ENCODE measurements around the gene ZC3H6.
A peak's percentile ranks its signal among the peaks of the same experiment; 100 is the strongest.

ZC3H6 gene

DNA sequence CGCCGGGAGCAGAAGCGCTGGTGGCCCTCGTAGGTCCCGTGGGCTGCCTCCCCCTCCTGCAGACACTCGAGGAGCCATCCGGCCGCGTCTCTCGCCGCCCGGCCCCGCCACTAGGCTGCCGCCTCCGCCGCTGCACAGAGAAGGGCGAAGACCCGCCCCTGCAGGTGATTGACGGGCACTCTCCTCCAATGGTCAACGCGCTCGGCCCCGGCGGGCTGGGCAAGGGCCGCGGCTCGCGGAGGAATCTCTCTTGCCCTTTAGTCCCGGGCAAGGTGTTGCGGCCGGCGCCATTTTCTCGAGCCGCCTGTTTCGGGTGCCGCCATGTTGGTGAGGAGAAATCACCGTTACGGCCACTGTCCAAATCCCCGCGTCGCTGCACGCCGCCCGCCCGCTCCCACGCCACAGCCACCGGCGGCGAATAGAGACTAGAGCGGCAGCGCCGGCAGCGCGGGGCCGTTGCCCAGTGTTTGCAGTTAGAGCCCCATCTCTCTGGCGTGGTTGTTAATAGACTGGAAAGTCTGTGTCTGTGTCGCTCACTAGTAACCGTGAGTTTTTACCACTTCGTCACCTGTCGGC is at the start of gene ZC3H6:
Gene ZC3H6 (plus strand): TSS at position 287 of the 576 bp plus-strand sequence. CDS start 398 bp downstream, outside the sequence.
- DNase-seq = peak; percentile 61 to 99 (median 98)

DNA sequence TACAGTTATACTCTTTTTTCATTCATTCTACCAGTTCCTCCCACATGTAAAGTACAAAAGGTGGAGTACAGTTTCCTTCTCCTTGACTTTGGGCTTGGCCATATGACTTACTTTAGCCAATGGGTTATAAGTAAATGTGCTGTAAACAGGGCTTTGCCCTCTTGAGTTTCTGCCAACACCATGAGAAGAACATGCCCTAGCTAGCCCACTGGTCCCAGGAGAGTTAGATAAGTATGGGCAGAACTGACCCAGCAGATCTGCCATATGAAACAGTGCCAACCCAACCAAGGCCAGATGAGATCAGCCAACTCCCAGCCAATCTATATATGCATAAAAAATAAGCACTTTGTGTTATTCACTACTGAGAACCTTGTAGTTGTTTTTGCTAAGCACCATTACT is 46.0 kb upstream of the ZC3H6 start:
- DNase-seq = no peak

DNA sequence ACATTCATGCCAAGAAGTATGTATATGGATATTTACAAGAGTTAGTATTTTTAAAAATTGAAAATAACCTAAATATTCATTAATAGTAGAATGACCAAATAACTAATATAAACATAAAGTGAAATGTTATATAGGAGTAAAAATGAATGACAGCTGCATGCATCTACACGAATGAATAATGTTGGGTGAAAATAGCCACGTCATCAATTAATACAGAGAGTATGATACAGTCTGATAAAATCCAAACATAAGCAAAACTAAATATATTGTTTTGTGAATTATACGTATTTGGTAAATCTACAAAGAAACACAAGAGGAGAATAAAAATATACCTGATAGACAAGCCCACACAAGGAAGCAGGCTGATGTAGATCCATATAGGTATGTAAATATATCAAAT is 45.0 kb upstream of the ZC3H6 start:
- no peak for DNase-seq

GRCh38 chr2:112239862-112240261 is 35.5 kb upstream of the ZC3H6 start:
- DNase-seq = no peak

GRCh38 chr2:112242384-112242783 is 33.0 kb upstream of the ZC3H6 start:
- DNase-seq = no peak

GRCh38 chr2:112243233-112243632 is 32.2 kb upstream of the ZC3H6 start:
- DNase-seq = no peak

DNA sequence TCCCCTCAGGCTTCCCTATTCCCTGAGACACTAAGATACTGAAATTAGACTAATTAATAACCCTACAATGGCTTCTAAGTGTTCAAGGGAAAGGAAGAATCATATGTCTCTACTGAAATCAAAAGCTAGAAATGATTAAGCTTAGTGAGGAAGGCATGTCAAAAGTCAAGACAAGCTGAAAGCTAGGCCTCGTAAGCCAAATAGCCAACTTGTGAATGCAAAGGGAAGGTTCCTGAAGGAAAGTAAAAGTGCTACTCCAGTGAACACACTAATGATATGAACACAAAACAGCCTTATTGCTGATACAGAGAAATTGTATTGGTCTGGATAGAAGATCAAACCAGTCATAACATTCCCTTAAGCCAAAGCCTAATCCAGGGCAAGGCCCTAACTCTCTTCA is 30.5 kb upstream of the ZC3H6 start:
- DNase-seq = no peak

GRCh38 chr2:112251271-112251670 is 24.1 kb upstream of the ZC3H6 start:
- DNase-seq = no peak

DNA sequence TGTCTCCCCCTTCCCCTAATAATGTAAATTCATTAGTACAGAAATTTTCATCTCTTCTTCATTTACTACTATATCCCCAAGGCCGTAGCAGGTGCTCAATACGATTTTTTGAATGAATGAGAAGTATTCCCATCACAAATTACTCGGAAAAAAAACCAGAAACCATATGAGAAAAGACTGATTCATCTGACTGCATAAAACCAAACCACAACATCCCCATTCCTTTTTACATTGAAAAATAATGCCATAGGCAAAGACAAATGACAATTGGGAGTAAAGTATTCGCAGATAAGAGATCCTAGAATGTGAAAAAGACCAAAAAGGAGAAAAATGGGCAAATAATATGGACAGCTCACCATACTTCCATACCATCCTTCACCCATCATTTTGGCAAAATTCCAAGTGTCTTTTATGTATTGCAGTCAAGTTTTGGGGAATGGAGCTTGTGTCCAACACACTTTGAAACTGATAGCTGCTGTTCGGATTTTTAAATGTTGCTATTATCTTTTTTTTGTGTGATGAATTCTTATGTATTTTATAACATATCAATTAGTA is 22.1 kb upstream of the ZC3H6 start:
- DNase-seq = no peak

DNA sequence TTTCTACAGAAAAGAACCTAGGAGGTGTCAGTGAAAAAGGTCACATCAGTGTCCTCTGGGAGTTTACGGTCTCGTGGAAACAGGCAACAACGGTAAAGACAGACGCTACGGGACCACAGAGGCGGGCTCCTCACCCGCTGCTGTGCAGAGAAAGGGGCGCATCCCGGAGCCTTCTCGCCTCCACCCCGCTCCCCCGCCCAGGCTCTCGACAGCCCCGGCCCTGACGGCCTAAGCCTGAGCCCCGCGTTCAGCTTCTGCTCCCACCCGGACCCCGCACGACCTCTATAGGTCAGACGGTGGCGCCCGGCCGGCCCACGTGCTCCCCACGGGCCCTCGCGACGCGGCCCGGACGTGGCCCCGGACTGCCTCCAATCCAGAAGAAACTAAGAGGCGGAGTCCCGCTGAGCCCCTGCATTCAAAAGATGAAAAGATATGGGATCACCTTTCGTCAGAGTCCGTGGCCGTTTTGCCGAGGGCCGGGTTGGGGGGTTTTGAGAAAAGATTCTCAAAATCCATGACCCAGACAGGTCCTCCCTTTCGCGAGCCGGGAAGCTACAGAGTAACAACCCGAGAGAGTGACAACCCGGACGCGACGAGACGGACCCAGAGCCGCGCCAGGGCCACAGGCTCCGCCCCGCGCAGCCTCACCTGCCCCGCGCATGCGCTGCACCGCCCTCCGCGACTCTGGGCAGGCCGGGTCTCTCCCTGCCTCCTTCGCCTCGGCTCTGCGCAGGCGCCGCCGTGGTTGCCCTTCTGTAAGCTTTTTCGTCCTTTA is 20.7 kb upstream of the ZC3H6 start, which contains the start of gene ZC3H8:
Gene ZC3H8 (minus strand): TSS at position 577 of the 775 bp plus-strand sequence. CDS start 61 bp downstream, at position 516.
- DNase-seq = peak; percentile 19 to 95 (median 87)

DNA sequence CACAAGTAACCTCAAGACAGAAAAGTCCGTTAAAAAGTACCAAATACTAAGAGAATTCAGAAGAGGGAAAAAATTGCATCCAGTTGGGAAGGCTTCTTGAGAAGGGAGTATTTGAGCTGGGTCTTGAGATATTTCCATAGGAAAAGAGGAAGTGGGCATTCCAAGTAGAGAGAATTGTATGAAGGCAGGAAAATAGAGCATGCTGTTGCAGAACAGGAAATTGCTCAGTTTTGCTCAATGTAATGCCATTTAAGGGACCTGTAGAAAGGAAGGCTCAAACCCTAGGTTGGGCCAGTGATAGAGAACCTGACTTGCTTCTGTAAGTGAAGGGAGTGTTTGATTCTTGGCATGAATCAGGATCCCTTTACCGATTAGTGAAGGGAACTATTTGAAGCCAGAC is 19.5 kb upstream of the ZC3H6 start:
- DNase-seq = no peak

DNA sequence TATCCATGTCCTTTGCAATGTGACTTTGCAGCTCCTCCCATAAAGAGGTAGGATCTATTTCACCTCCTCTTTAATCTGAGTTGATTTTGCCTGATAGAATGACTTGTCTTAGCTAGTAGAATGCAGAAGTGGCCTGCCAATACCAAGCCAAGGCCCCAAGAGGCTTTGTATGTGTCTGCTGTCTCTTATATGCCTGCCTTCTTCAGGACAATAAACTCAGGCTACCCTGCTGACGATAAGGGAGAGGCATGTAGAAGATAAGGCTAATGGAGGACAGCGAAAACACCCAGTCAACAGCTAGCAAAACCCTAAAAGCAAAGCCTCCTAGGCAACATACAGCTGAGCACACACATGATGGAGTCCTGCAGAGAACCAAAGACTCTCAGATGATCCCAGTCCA is 18.7 kb upstream of the ZC3H6 start:
- no peak for DNase-seq

- DNase-seq = no peak
These were observed 17.8 kb upstream of the ZC3H6 start for GRCh38 chr2:112257575-112257974.

DNA sequence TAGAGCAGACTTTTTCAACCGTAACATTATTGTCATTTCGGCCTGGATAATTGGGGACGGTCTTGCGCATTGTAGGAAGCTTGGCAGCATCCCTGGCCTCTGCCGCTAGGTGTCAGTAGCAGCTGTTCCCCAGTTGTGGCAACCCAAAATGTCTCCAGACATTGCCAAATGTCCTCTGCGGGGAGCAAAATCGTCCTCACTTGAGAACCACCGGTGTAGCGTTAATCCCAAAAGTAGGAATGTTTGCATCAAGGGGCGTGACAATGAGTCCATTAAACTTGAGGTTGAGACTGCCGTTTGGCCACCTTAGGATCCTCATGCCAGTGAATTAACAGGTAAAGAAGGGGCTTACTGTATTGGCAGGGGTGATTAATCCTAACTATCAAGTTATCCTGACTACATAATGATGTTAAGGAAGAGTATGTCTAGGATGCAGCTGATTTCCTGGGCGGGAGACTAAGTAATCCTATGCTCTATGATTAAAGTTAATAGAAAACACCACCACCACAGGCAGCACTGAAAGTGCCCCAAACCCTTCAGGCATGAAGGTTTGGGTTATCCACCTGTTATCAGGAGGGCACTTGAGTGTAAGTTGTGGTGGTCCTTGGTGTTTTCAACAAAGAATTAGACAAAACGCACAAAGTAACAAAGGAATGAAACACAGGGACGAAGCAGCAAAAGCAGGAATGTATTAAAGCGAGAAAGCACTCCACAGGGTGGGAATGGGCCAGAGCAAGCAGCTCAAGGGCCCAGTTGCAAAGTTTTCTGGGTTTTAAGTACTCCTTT is 15.7 kb upstream of the ZC3H6 start:
- peak in 53 of 56 donors; percentile 3 to 88 (median 57) for DNase-seq

DNA sequence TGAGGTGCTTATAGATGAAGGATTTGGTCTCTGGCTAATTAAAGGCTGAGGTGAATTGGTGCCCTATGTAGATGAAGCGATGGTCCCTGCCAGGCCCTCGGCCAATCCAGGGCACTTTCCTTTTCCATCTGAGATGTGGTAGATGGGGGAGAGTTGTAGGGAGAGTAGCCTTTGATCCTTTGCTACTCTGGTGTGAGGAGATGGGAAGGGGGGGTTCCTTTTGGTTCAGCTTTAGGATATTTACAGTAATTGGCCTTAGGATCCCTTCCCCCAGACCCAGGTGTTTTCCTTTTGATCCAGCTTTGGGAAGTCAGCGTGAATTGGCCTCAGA is 15.1 kb upstream of the ZC3H6 start:
- no peak for DNase-seq

- no peak for DNase-seq
These were observed 12.5 kb upstream of the ZC3H6 start for GRCh38 chr2:112262876-112263275.

DNA sequence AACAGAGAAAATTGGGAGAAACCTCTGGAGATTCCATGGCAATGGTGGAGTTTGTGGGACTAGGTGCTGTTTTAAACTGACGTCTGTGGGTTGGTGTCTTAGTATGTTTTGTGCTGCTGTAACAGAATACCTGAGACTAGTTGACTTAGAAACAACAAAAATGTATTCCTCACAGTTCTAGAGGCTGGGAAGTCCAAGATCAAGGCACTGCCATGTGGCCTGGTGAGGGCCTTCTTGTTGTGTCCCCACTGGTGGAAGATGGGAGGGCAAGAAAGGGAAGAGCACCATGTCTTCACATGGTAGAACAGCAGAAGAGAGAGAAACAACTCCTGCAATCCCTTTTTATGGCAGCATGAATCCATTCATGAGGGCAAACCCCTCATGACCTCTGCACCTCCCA is 6.8 kb upstream of the ZC3H6 start:
- no peak for DNase-seq

GRCh38 chr2:112272669-112273068 is 2.7 kb upstream of the ZC3H6 start:
- DNase-seq = no peak

- no peak for DNase-seq
These were observed 2.0 kb upstream of the ZC3H6 start for GRCh38 chr2:112273349-112273748.

DNA sequence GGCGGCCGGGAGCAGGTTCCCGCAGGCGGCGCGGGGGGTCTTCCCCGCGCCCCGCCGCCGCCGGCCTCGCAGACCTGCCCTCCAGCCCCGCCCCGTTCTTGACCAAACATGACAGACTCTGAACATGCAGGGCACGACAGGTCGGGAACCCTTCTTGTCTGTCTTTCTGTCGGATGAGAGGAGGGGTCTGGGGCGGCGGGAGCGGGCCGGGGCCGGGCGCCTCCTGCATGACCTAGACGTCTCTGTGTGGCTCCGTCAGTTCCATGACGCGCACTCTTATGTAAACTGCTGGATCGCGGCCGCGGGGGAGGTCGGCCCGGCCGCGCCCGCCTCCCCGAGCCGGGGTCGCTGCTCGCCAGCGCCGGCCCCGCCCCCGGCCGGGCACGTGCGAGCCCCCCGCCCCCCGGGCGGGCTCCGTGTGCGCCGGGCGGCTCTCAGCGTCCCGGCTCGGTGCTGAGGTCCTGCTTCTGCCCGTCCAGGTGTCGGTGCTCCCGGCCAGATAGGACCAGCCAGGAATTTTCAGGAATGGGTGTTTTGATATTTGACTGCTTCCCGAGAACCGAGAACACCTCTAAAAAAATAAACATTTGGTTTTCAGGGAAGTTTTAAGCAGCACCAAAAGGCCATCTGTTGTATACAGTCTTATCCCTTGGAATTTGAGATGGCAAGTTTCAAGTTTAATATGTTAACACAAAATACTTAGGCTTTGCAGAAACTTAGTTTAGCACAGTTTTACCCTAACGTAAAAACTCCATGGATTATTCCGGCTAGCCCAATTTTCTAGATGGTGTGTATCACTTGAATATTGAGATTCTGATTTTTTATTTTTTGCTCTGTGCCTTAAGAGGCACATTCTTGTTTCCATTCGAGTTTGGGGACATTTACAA is 733 bp downstream of the ZC3H6 start:
- peak in 55 of 56 donors; percentile 44 to 90 (median 77) for DNase-seq

- no peak for DNase-seq
These were observed 1.6 kb downstream of the ZC3H6 start for GRCh38 chr2:112276954-112277353.

Measured in nucleus accumbens (tissue), 56 donors.